ENCODE results near the gene FOXO6. TPM values are rescaled to one million over a fixed set of nuclear protein-coding genes. Genes with fewer than 3 reads are reported as not detected.
A peak's percentile ranks its signal among the peaks of the same experiment; 100 is the strongest.

FOXO6 gene
- total RNA-seq, 2 donors from 2014 or later: 3.3 to 5.0 TPM

- H3K4me3 ChIP-seq: no peak overlapping the region
- no peak for DNase-seq (ENCODE audit: low spot score)
- H3K27ac ChIP-seq: peak overlapping the region in 1 of 2 donors; percentile 69
- 68% methylated on average over 10 of the region's 10 CpGs for WGBS
- no peaks in the 10 kb centered on the region for H3K36me3 ChIP-seq
- no peaks in the 10 kb centered on the region for H3K27me3 ChIP-seq (replicated peaks; ENCODE audit: insufficient read depth)
- intact Hi-C loops (cut with DNase I): loop anchor here (5.0 kb wide), 1 partner anchor 53 kb away; no protein-coding TSS in a partner anchor
- TF ChIP-seq POLR2AphosphoS5 (IDR thresholded peaks at IDR 0.05): no peak
- no peak for TF ChIP-seq POLR2A (IDR thresholded peaks at IDR 0.05)
- TF ChIP-seq CTCF (IDR thresholded peaks at IDR 0.05): no peak
- H3K9me3 ChIP-seq: no peaks in the 10 kb centered on the region
- H3K4me1 ChIP-seq (replicated peaks): peaks cover 19% of the 10 kb centered on the region
These were observed 3.4 kb downstream of the FOXO6 start for GRCh38 chr1:41364442-41365319.

GRCh38 chr1:41365320-41365633, 4.0 kb downstream of the FOXO6 start:
- no peaks in the 10 kb centered on the region for H3K27me3 ChIP-seq (replicated peaks; ENCODE audit: insufficient read depth)
- H3K27ac ChIP-seq: peak overlapping the region; percentile 26 to 69
- no peak for DNase-seq (ENCODE audit: low spot score)
- peaks cover 19% of the 10 kb centered on the region for H3K4me1 ChIP-seq (replicated peaks)
- H3K9me3 ChIP-seq: no peaks in the 10 kb centered on the region
- intact Hi-C loops (cut with DNase I): no loop called here
- no peak overlapping the region for H3K4me3 ChIP-seq
- H3K36me3 ChIP-seq: no peaks in the 10 kb centered on the region
- TF ChIP-seq POLR2AphosphoS5 (IDR thresholded peaks at IDR 0.05): no peak
- no peak for TF ChIP-seq CTCF (IDR thresholded peaks at IDR 0.05)
- TF ChIP-seq POLR2A (IDR thresholded peaks at IDR 0.05): no peak

- Histone ChIP-seq H3K4me3 (peak overlapping the region; percentile 30 to 40), H3K9me3 (no peaks in the 10 kb centered on the region), H3K36me3 (no peaks in the 10 kb centered on the region), H3K4me1 (replicated peaks) (peaks cover 15% of the 10 kb centered on the region), H3K27me3 (replicated peaks; ENCODE audit: insufficient read depth) (no peaks in the 10 kb centered on the region), H3K27ac (peak overlapping the region; percentile 26 to 69)
- intact Hi-C loops (cut with DNase I): no loop called here
- TF ChIP-seq POLR2AphosphoS5 (IDR thresholded peaks at IDR 0.05) (peak; percentile 42), CTCF (IDR thresholded peaks at IDR 0.05) (no peak), POLR2A (IDR thresholded peaks at IDR 0.05) (no peak)
- WGBS: 4% methylated on average over 21 of the region's 23 CpGs
- peak; percentile 64 for DNase-seq (ENCODE audit: low spot score)
These were observed 4.7 kb downstream of the FOXO6 start for GRCh38 chr1:41365772-41366454.

- DNase-seq (ENCODE audit: low spot score): no peak
- intact Hi-C loops (cut with DNase I): no loop called here
- H3K27me3 ChIP-seq (replicated peaks; ENCODE audit: insufficient read depth): no peaks in the 10 kb centered on the region
- no peaks in the 10 kb centered on the region for H3K36me3 ChIP-seq
- WGBS: 9% methylated on average over 45 of the region's 51 CpGs
- peak overlapping the region; percentile 26 to 69 for H3K27ac ChIP-seq
- no peak for TF ChIP-seq CTCF (IDR thresholded peaks at IDR 0.05)
- TF ChIP-seq POLR2AphosphoS5 (IDR thresholded peaks at IDR 0.05): no peak
- no peak for TF ChIP-seq POLR2A (IDR thresholded peaks at IDR 0.05)
- H3K4me1 ChIP-seq (replicated peaks): peaks cover 15% of the 10 kb centered on the region
- H3K9me3 ChIP-seq: no peaks in the 10 kb centered on the region
- H3K4me3 ChIP-seq: peak overlapping the region; percentile 30 to 40
These were observed 5.4 kb downstream of the FOXO6 start for GRCh38 chr1:41366455-41367287.

All from prostate gland (tissue), 2 donors.